Activated CD4-positive, alpha-beta T cell treated with anti-CD3 and anti-CD28 coated beads, Interleukin-2, Interleukin-6, amounts not matched to agents 100 ng/mL and 50 ng/mL, durations not matched to agents 16 hours and 8 hours (primary cell): Measurements from ENCODE around the gene MARCHF9.
A peak's percentile ranks its signal among the peaks of the same experiment; 100 is the strongest.

ENCODE experiments used
- DNase-seq: peaks from one replicate; pipeline ENCODE4 v3.0.0-alpha.2; 2020

Gene MARCHF9

DNA sequence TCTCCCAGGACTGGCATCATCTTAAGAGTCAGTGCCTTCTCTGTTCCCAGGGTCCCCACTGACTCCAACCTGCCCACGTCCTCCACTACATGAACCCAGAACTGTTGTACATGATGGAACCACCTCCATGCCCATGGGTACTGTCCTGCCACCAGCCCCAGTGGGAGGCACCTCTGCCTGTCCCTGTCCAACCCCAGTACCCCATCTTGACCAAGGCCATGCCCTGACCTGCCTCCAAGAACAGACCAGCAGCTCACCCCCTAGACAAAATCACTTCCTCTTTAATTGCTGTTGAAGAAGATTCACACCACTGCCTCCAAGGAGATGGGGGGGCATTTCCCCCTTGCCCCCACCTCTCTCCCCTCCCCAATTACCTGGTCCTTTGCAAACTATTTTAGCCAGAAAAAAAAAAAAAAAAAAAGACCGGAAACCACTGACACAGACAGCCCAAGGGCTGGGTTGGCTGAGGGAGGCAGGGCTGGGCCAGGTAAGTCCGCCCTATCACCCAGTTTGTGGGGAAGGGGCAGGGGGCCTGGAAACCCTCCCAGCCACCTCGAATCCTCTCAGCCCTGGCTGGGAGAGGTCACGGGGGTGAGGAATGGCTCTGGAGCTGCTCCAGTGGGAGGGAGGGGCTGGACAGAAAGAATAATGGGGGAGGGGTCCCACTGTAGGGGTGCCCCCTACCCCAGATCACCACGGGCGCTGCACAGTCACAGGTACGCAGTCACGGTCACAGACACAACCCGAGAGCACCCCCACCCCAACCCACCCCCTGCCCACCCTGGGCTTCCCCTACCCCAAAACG, 29.8 kb upstream of the MARCHF9 start:
- DNase-seq: no peak

DNA sequence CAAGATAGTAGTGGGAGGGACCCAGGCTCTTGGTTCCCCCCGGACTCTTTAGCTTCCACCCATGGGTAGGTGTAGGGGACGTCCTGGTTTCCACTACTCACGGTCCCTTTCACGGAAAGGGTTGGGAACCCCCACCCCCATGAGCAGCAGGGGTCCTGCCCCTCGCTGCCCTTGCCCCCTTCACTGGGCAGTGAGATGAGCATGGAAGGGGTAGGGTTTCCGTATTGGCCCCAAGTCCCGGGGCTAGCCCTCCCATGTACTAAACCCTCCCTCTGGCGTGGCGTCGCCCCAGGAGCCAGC, 29.1 kb upstream of the MARCHF9 start:
- no peak for DNase-seq

DNA sequence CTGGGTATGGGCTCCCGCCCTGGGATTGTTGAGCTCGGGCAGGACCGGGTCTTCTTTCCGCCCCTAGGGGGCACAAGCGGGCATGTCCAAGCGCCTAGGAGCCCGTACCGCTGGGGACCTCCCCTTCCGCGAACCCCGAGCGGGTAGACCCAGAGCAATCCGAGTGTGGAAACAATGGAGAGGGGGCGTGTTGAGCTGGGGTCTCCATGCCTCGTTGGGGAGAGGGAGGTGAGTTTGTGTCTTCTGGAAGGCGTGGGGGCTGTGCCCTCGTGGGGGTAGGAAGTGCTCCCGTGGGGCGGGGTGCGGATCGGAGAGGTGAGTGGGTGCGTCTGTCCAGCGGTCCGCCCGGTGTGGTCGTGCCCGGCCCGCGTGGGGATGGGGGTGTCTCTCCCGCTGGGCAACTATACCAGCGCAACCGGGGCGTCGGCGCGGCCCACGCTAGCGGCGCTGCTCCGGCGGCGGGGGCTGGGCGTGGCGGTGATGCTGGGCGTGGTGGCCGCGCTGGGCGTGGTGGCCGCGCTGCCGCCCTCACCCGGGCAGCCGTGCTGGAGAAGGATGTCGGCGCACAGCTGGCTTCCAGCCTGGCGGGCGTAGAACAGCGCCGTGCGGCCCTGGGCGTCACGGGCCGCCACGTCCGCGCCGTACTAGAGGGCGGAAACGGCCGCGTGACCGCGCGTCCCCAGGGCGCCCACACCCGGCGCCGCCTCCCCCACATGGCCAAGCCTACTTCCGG, 28.6 kb upstream of the MARCHF9 start:
- peak; percentile 35 for DNase-seq

DNA sequence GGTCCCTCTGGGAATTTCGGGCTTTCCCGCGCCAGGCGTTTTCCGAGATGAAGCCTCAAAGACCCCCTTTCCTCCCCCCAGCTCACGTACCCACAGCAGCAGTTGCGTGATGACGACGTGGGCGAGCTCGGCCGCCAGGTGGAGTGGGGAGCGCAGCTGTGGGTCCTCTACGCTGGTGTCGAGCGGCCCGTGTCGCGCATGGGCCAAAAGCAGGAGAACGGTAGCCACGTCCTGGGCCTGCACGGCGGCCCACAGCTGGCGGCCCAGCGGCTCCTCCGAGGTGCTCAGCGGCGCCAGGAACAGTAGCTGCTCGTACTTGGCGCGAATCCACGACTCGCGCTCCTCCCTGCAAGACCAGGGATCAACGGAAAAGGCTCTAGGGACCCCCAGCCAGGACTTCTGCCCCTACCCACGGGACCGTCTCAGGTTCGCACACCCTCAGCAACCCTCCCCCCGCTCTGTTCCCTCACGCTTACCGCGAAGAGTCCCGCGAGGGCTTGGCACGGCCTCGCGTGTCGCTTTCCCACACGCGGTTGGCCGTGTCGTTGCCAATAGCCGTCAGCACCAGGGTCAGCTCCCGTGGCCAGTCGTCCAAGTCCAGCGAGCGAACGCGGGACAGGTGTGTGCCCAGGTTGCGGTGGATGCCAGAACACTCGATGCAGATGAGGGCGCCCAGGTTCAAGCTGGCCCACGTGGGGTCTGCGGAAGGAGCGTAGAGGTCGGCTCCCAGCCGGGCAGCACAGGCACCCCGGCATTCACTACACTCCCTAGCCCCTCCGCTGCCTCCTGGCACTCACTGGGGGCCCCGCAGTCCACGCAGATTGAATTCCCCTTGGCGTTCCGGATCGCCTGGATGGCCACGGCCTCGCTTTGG, 27.8 kb upstream of the MARCHF9 start:
- DNase-seq: no peak

DNA sequence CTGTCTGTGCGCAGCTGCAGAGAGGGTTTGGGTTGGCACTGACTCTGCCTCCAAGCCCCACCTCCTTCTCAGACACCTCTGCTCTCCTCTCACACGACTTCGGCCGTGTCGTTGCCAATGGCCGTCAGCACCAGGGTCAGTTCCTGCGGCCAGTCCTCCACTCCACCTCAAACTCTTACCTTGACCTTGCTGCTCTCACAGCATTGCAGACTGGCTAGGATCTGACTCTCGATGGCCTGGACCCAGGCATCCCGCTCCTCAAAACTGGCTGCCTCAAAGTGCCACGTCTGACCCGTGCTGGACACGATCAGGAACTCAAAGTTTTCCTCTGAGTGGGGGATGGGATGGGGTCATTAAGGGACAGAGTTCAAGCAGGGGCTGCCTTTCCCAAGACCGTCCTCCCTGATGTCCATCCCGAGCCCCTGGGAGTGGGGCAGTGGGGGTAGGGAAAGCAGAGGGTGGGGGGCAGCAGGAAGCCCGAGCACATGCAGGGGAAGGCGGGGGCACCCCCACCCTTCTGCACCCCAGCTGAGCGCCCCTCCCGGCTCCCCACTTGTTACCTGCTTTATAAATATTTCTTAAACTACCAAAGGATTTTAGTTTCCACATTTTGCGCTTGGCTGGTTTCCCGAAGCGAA, 27.0 kb upstream of the MARCHF9 start:
- DNase-seq: no peak

DNA sequence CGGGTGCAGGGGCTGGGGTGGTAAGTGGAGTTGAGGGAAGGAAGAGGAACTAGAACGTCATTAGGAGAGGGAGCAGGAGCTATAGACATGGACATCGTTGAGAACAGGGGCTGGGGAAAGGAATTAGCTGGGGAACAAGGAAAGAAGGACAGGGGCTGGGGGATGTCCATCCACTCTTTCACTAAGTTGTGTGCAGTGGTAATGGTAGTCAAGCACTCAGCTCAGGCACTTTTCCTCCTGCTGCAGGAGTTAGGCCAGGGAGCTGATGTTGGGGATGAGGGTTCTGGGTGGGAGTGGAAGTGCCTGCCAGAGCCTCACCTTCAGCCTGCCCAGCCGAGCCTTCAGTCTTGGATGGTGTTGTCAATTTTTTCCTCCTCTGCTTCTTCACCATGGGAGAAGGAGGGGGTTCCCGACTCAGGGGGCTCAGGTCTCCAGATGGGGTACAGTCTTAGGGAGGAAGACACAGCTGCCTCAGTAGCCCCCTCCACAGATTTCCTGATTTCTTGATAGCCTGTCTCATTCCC, 25.5 kb upstream of the MARCHF9 start:
- DNase-seq: no peak

DNA sequence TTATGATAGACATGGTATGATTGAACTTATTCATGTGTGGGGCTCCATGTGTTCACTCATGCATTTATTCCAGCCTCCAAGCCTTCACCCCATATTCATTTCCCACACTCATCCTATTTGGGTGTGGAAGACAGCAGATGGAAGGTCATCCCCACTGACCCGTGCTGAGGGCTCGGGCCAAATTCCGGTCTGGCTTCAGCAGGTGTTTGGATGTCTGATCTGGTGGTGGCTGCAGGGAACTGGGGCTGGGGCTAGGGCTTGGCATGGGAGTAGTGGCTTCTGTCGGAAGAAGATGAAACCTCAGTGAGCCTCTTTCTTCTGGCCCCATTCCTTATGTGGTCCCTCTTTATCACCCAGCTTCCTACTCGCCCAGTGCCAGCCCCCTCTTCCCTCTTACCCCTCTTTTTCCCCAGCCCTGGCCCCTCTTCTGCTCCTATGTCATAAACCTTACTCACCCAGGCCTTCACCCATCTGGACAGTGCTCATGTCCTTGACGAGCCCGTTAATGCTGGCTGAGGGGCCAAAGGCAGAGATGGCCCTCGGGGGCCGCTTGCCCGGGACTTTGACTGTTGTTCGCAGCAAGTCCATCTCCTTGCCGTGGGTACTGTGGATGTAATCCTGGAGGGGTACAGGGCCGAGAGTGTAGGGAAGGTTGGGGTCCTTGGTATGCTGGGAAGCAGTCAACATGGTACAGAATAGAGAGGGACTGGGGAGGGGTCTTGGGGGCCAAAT, 24.4 kb upstream of the MARCHF9 start:
- DNase-seq: no peak

DNA sequence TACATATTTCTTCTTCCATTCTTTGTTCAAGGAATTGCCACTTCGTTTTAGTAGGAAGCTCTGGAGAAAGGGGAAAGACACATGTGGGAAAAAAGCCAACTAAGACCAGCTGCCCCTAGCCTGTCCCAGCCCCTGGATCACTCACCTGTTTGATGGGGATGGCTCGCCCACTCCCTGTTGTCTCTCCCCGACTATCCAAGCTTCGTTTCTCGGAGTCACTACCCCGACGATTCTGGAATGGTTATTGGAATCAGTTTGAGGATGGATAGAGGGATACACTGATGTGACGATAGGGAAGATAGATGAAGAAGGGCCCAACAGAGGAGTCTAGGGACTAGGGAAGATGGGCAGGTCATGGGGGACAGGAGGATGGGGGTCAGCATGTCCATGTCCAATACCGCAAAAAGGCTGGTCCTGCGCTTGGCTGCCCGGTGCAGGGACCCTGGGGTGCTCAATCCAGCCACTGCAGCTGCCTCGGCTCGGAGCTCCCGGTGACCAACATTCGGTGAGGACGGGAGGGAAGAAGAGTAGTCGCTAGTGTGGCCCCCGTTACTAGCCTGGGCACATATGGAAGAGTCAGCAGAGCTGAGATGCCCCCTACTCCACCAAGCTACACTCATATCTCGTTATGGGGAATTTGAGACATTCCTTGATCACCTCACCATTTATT, 23.4 kb upstream of the MARCHF9 start:
- no peak for DNase-seq

DNA sequence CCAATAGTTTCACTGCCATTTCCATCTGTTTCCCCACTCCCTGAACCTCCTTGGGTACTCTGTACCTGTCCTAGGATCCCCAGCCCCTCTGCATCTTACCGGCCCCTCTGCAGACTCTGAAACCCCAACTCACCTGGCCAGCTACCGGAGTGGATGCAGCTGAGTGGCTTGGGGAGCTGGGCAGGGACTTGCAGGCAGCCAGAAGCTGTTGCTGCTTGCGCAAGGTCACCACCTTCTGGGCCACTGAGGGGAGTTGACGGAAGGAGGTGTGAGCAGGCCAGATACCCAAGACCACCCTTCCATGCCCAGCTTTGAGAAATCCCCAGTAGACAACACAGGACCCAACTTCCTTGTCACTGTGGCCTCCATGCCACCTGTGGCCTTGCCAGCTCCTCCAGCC, 22.6 kb upstream of the MARCHF9 start:
- no peak for DNase-seq

DNA sequence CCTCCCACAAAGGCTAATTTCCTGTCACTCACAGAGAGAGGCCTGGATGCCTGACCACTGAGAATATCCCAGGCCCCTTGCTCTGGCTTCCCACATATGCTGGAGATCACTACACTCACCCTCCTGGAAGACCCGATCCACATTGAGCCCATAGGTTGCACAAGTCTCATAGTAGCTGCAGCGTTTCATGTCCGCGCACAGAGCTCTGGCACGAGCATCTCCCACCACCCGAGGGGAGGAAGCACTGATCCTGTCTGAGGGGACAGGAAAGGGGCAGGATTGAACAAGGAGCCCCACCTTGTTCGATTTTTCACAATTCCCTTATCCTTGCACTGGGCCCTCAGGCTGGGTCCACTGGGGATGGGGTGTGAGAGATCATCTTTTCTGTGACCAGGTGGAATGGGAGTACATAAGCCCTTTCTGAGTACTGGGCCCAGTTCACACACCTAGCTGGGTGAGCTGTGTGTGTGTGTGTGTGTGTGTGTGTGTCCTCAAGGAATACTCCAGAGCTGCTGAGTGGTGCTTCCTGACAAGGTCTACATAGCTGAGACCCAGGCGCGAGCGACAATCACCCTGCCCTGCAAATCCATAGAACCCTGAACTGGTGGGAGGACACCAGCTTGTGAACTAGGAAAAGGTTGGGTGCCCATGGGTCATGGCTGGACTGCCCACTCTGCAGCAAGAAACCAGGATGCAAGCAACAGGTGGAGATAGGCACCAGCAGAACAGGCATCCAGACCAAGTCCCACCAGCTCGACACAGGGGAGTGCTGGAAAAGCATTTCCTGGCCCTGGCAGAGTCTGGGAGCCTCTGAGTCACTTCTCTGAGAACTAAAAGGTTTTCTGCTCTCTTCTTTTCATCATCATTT, 21.9 kb upstream of the MARCHF9 start:
- DNase-seq: no peak

DNA sequence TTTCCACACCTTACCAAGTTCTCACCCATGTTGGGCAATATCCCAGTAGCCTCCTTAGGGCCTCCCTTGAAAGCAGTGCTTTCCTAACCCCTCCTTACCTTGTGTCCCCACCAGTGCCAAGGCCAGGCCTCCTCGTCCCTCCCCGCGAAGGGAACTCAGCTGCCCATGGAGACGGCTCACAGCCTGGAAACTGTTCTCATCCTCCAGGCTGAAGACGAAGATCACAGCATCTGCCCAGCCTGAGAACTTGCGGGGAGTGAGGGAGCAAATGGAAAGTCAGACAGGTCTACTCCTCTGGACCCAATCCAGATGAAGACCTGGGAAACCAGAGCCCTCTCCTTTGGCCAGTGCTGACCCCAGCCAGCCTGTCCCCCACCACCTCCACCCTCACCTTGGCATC, 21.0 kb upstream of the MARCHF9 start:
- DNase-seq: no peak

DNA sequence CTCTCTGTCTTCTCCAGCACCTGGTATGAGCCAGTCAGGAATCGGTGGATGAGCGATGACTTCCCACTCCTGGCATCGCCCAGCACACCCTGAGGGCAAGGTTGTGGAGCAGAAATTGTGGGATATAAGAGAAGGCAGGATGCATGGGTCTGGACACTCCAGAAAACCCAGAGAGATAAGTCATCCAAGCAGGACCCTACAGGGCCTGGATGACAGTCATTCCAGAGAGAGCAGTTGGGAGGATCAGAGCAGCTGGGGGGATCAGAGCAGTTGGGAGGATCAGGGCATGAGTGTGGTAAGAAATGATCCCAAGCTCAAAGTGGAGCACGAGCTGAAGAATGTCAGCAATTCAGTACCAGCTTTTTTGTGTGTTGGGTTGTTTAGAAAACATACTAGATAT, 20.3 kb upstream of the MARCHF9 start:
- DNase-seq: no peak

DNA sequence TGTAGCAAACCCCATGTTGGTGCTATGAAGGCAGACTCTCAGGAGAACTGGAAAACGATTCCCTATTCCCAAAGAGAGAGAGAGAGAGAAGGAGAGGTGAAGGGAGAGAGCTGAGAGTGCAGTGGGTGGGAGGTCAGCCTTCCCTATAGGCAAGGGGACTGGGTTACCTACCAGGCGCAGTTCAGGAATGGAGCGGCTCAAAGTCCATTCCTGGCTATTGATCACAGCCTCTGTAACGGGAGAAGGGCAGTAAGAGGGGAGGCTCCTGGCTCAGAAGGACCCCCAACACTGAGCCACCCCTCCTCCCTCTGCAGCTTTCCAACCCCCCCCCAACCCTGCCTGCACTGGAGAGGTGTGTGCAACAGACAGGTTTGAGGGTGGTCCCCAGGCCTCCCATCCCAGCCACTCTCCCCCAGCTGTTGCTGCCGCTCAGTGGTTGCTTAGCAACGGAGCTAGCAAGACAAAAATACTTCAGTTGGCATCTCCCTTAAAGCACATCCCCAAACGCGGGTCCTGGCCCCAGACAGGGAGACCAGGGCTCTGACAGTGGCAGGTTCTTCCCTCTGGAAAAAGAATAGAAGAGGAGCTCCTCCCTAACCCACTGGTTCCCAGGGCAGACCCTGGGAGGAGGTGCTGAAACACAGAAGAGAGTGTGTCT, 19.6 kb upstream of the MARCHF9 start:
- DNase-seq: no peak

DNA sequence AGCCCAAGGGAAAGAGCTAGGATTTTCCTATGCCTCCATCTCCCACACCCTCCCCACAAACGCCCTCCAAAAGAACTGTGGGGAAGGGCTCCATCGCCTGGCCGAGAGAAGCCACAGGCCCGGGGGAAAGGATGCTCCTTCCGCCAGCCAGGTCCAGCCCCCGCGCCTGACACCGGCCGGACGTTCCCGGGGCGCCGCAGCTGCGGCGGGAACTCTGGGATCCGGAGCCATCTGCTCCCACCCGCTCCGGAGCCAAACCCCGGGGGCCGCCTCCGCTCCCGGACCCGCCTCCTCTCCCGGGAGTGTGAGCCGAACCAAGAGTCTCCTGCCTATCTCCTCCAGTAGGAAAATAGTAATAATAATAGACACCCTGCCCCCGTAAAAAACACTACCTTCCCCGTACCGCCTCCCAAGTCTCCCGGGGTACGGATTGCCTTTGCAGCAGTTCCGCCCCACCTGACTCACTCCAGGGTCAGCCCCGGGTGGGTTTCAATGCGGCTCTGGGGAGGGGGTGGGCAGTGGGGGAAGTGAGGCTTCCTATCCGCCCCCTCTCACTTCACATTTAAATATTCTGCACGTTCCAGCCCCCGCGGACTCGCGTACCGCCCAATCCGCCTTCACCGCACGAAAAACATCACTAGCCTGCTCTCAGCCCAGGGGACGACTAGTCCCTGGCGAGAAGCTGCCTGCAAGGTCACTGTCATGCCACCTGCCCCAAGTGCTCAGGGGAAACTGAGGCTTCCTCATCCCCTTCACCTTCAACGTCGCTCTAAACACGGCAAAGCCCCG, 18.8 kb upstream of the MARCHF9 start:
- no peak for DNase-seq

DNA sequence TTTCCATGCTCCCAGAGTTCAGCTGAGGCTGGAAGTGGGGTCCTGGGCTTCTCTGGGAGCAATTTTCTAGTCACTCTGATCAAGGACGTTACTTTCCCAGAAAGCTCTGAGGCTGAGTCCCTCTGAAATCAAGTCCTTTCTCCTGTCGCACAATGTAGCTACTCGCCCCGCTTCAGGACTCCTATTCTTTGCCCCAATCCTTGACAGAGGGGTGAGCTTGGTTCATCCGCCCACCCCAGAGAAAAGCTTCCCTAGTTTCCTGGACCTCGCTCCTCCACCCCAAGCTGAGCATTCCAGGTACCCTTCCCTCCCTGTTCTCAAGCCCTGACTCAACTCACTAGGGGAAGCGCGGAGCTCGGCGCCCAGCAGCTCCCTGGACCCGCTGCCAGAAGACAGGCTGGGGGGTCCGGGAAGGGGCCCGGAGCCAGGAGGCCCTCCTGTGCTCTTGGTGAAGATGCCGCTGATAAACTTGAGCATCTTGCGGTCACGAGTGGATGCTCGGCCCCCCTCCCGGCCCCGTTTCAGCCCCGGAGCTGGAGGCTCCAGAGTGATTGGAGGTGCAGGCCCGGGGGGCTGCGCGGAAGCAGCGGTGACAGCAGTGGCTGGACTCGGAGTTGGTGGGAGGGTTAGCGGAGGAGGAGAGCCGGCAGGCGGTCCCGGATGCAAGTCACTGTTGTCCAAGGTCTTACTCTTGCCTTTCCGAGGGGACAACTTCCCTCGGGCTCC, 18.0 kb upstream of the MARCHF9 start:
- DNase-seq: no peak

DNA sequence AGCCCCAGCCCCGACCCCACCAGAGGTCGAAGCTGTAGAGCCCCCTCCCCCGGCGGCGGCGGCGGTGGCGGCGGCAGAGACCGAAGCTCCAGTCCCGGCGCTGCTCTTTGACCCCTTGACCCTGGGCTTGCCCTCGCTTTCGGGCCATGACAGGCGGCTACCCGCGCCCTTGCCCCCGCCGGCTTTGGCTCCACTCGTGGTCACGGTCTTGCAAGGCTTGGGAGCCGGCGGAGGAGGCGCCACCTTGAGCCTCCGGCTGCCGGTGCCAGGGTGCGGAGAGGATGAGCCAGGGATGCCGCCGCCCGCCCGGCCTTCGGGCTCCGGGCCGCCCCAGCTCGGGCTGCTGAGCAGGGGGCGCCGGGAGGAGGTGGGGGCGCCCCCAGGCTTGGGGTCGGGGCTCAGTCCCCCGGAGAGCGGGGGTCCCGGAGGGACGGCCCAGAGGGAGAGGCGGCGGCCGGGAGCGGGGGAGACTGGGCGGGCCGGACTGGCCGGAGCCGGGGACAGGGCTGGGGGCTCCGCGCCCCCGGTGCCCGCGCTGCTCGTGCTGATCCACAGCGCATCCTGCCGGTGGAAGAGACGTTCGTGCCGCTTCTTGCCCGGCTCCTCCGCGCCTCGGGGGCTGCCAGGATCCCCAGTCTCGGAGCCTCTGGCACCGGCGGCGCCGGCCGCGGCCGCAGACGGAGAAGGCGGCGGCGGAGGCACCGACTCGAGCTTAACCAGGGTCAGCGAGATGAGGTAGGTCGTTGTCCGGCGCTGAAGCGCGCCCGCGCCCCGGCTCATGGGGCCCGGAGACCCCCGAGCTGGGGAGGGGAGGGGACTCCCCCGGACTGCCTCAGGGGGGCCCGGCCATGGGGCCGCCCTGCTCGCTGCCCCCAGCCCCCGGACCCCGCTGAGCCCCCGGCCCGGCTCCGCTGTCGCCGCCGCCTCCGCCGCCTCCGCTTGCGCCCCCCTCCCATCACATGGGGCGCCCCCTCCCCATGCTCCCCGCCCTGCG, 17.1 kb upstream of the MARCHF9 start:
- no peak for DNase-seq

DNA sequence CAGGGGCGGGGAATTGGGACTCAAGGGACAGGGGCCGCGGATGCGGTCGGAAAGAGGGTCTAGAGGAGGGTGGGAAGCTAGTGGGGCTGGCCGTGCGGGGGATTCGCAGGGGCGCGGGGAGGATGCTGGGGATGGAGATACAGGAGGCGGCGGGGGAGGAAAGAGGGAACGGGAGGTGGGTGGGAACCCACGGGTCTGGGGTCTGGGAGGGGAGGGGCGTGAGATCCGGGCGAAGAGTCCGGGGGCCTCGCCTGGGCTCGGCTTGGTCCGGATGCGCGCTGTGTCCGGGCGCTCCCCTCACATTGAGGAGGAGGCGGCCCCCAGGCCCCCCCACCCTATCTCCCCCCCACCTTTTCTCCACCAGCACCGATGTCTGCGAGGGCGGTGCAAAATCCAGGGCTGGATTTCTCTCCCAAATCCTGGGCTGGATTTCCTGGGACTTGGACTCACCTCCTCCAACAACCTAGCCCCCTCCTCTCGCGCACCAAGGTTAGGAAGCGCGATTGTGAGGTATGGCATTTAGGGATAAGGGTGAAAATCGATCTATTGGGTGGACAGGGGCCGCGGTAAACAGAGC, 16.2 kb upstream of the MARCHF9 start, which contains the start of gene AGAP2:
AGAP2 (minus strand) TSS at position 82 of the 577 bp plus-strand sequence. CDS start 496 bp downstream, outside the sequence.
- DNase-seq: no peak
